Measurements from ENCODE around the gene PTGER3.

DNA sequence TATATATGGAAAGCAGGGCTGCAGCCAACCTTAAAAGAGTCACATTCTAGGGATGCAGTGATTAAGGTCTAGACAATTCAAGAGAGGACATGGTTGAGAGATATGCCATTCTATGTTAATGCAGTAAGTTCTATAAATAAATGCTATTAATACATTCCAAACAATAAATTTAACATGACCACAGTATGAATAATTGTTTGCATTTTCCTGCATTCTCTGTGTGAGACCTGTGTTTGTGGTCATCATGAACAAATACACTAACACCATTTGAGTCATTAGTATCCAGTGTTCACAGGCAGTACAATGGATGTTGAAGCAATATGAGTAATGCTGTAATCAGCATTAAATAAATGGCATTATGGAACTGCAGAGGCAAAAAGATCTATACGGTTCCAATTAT lies 38.7 kb upstream of the PTGER3 start:
- TF ChIP-seq, protein P1, sequence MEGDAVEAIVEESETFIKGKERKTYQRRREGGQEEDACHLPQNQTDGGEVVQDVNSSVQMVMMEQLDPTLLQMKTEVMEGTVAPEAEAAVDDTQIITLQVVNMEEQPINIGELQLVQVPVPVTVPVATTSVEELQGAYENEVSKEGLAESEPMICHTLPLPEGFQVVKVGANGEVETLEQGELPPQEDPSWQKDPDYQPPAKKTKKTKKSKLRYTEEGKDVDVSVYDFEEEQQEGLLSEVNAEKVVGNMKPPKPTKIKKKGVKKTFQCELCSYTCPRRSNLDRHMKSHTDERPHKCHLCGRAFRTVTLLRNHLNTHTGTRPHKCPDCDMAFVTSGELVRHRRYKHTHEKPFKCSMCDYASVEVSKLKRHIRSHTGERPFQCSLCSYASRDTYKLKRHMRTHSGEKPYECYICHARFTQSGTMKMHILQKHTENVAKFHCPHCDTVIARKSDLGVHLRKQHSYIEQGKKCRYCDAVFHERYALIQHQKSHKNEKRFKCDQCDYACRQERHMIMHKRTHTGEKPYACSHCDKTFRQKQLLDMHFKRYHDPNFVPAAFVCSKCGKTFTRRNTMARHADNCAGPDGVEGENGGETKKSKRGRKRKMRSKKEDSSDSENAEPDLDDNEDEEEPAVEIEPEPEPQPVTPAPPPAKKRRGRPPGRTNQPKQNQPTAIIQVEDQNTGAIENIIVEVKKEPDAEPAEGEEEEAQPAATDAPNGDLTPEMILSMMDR (IDR thresholded peaks at IDR 0.05) = no peak
- TF ChIP-seq EP300 (IDR thresholded peaks at IDR 0.05) (no peak), POLR2AphosphoS5 (IDR thresholded peaks at IDR 0.05) (no peak), POLR2A (IDR thresholded peaks at IDR 0.05) (no peak)

All from sigmoid colon (tissue), 4 donors.